Neural cell (in vitro differentiated cells): ENCODE data around the gene C4BPB. TPM values are rescaled to one million over a fixed set of nuclear protein-coding genes. Genes with fewer than 3 reads are reported as not detected.

Experiments used
- H2AFZ ChIP-seq: fragments of 200-600, 300-800 bp; sonication (generic), shearing (Covaris generic); 2 replicates; pipeline ENCODE4 v1.6.0; 2014; ENCODE audit warnings: low read depth, mild to moderate bottlenecking, antibody characterized with exemption, low read length, moderate library complexity
- H3F3A ChIP-seq: fragments of 200-600 bp; shearing (Covaris generic); 2 replicates; pipeline ENCODE4 v1.6.1; 2016; ENCODE audit warnings: mild to moderate bottlenecking, moderate library complexity, mixed read lengths, antibody characterized with exemption, low read length; ENCODE audit not compliant: insufficient read depth, poor library complexity, severe bottlenecking
- H3K27ac ChIP-seq: fragments of 200-600, 300-800 bp; sonication (generic), shearing (Covaris generic); 2 replicates; pipeline ENCODE4 v1.5.1; 2014; ENCODE audit warnings: mild to moderate bottlenecking, low read length, moderate library complexity
- H3K27me3 ChIP-seq: fragments of 300-800, 200-600 bp; sonication (generic), shearing (Covaris generic); 2 replicates; pipeline ENCODE4 v1.6.0; 2014; ENCODE audit warnings: mild to moderate bottlenecking, low read depth, low read length, moderate library complexity; ENCODE audit not compliant: insufficient read depth
- H3K36me3 ChIP-seq: fragments of 300-800, 200-600 bp; sonication (generic), shearing (Covaris generic); 2 replicates; pipeline ENCODE4 v1.5.1; 2014; ENCODE audit warnings: mild to moderate bottlenecking, antibody characterized with exemption, low read length, moderate library complexity; ENCODE audit not compliant: insufficient read depth
- H3K4me2 ChIP-seq: fragments of 300-800, 200-600 bp; sonication (generic), shearing (Covaris generic); 2 replicates; pipeline ENCODE4 v1.6.0; 2014; ENCODE audit warnings: mild to moderate bottlenecking, low read length
- H3K4me3 ChIP-seq: fragments of 300-800, 200-600 bp; sonication (generic), shearing (Covaris generic); 2 replicates; pipeline ENCODE4 v1.5.1; 2014; ENCODE audit warnings: mild to moderate bottlenecking, low read length, moderate library complexity
- H3K79me2 ChIP-seq: fragments of 200-600 bp; shearing (Covaris generic); replicated peaks from 2 replicates; pipeline ENCODE4 v1.6.0; 2014; ENCODE audit warnings: mild to moderate bottlenecking, low read length, moderate library complexity; ENCODE audit not compliant: insufficient read depth
- H3K9ac ChIP-seq: fragments of 300-800, 200-600 bp; sonication (generic), shearing (Covaris generic); 2 replicates; pipeline ENCODE4 v1.6.1; 2016; ENCODE audit warnings: mild to moderate bottlenecking, low read length, mixed read lengths
- H3K9me2 ChIP-seq: fragments of 200-600 bp; shearing (Covaris generic); 2 replicates; pipeline ENCODE4 v1.6.1; 2016; ENCODE audit warnings: mild to moderate bottlenecking, low read length, mixed read lengths; ENCODE audit not compliant: insufficient read depth
- H3K9me3 ChIP-seq: fragments of 200-600, 300-800 bp; sonication (generic), shearing (Covaris generic); 2 replicates; pipeline ENCODE4 v1.6.1; 2016; ENCODE audit warnings: mild to moderate bottlenecking, mixed run types, low read length, moderate library complexity, mixed read lengths
- H4K20me1 ChIP-seq: fragments of 200-600 bp; shearing (Covaris generic); 2 replicates; pipeline ENCODE4 v1.6.1; 2016; ENCODE audit warnings: mild to moderate bottlenecking, mixed run types; ENCODE audit not compliant: insufficient read depth
- CTCF ChIP-seq: fragments of 450-650 bp; IDR thresholded peaks from 2 replicates; pipeline ENCODE4 v1.5.1; 2014; ENCODE audit warnings: antibody characterized with exemption, mild to moderate bottlenecking, moderate library complexity; ENCODE audit not compliant: poor library complexity, severe bottlenecking
- EP300 ChIP-seq: fragments of 450-650 bp; conservative IDR thresholded peaks from 2 replicates; pipeline ENCODE4 v1.6.1; 2014; ENCODE audit warnings: antibody characterized with exemption, mild to moderate bottlenecking, moderate library complexity; ENCODE audit not compliant: poor library complexity, severe bottlenecking
- EZH2 ChIP-seq: fragments of 200-600, 300-800 bp; shearing (Covaris generic), sonication (generic); IDR thresholded peaks from 2 replicates; pipeline ENCODE4 v1.6.1; 2014; ENCODE audit warnings: antibody characterized with exemption, low read length, borderline replicate concordance, mild to moderate bottlenecking; ENCODE audit not compliant: insufficient read depth, poor library complexity, severe bottlenecking
- MXI1 ChIP-seq: fragments of 450-650 bp; conservative IDR thresholded peaks from 2 replicates; pipeline ENCODE4 v1.6.1; 2014; ENCODE audit warnings: antibody characterized with exemption, mild to moderate bottlenecking; ENCODE audit not compliant: poor library complexity, severe bottlenecking
- POLR2AphosphoS5 ChIP-seq: IDR thresholded peaks from 2 replicates; pipeline ENCODE4 v1.6.1; 2012
- RAD21 ChIP-seq: fragments of 450-650 bp; conservative IDR thresholded peaks from 2 replicates; pipeline ENCODE4 v1.6.1; 2014; ENCODE audit warnings: antibody characterized with exemption, mild to moderate bottlenecking, moderate library complexity
- REST ChIP-seq: IDR thresholded peaks from 2 replicates; pipeline ENCODE4 v1.6.1; 2012; ENCODE audit warnings: borderline replicate concordance
- SMC3 ChIP-seq: fragments of 450-650 bp; conservative IDR thresholded peaks from 2 replicates; pipeline ENCODE4 v1.6.1; 2014; ENCODE audit warnings: antibody characterized with exemption, mild to moderate bottlenecking, moderate library complexity; ENCODE audit not compliant: poor library complexity
- TAF1 ChIP-seq: IDR thresholded peaks from 2 replicates; pipeline ENCODE4 v1.6.1; 2012; ENCODE audit warnings: low read depth
- polyA plus RNA-seq: library from polyadenylated mRNA; depleted of rRNA; stranded (reverse); fragments of >200 nt; gene quantifications from 2 replicates; pipeline ENCODE4 v1.2.3, GENCODE V29; 2014

Gene C4BPB
- polyA plus RNA-seq, 1 donor from 2014 or later: not detected

- Histone ChIP-seq H3K36me3 (no peaks in the 10 kb centered on the region), H3F3A (no peaks in the 10 kb centered on the region), H3K27ac (no peak overlapping the region), H2AFZ (no peak overlapping the region), H3K27me3 (no peaks in the 10 kb centered on the region), H3K9me3 (no peaks in the 10 kb centered on the region), H4K20me1 (no peaks in the 10 kb centered on the region), H3K9me2 (no peaks in the 10 kb centered on the region), H3K4me3 (no peak overlapping the region), H3K4me2 (no peak overlapping the region), H3K79me2 (no peaks in the 10 kb centered on the region), H3K9ac (no peak overlapping the region)
- TF ChIP-seq REST (no peak), CTCF (no peak), MXI1 (no peak), EZH2 (no peak), POLR2AphosphoS5 (no peak), RAD21 (no peak), TAF1 (no peak), SMC3 (no peak), EP300 (no peak)
These were observed 8.9 kb upstream of the C4BPB start for GRCh38 chr1:207079706-207080241.

- no peak overlapping the region for H3K9ac ChIP-seq
- no peaks in the 10 kb centered on the region for H3F3A ChIP-seq
- no peaks in the 10 kb centered on the region for H4K20me1 ChIP-seq
- no peak overlapping the region for H3K27ac ChIP-seq
- H3K9me2 ChIP-seq: no peaks in the 10 kb centered on the region
- no peak overlapping the region for H2AFZ ChIP-seq
- H3K9me3 ChIP-seq: no peaks in the 10 kb centered on the region
- no peak for TF ChIP-seq REST
- TF ChIP-seq TAF1: no peak
- no peak for TF ChIP-seq SMC3
- no peak for TF ChIP-seq EZH2
- TF ChIP-seq MXI1: no peak
- no peak for TF ChIP-seq POLR2AphosphoS5
- no peak for TF ChIP-seq RAD21
- no peak for TF ChIP-seq EP300
- no peak for TF ChIP-seq CTCF
- no peaks in the 10 kb centered on the region for H3K27me3 ChIP-seq
- no peak overlapping the region for H3K4me3 ChIP-seq
- no peak overlapping the region for H3K4me2 ChIP-seq
- H3K36me3 ChIP-seq: no peaks in the 10 kb centered on the region
- H3K79me2 ChIP-seq: no peaks in the 10 kb centered on the region
These were observed 7.6 kb upstream of the C4BPB start for GRCh38 chr1:207081088-207081487.
